Kidney tubule cell (primary cell): ENCODE data around the gene EYS.
A peak's percentile ranks its signal among the peaks of the same experiment; 100 is the strongest.
"Not testable (repeated sequence)": the region's sequence is repeated elsewhere in the genome, so short reads cannot be mapped to it uniquely, and the experiment has no call there.

Experiments used
- DNase-seq: peaks from one replicate; pipeline ENCODE4 v3.0.0-alpha.2; 2018; ENCODE audit warnings: low spot score

Gene EYS

DNA sequence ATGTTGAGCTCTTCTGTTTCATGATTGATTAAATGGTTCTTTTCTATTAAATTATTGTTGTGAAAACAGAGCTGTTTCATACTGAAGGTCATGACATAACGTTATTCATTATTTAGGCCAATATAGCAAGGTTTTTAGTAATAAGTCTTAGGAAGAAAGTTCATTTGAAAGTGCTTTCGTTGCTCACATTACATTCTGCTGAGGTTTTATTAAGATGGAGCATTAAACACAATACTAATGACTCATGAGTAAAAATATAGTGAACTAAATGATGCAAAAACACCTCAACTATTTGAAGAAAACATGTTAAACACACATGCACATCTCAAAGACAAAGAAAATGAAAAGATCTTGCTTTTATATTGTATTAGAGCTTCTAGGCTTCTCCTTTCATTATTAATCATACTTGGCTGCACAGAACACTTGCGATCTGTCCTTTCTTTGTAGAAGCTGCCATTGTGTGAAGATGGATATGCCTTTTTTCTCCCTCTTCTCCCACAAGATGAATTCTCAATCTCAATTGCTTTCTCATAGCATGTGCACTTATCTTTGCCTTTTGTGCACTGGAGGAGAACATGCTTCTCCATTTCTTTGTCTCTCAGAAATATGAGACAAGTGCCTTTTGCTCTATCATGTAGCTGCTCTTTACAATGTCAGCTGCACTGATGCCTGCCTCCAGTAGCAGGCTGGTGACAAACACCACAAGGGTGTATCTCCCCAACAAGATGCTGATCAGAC lies 1759.1 kb downstream of the EYS start:
- no peak for DNase-seq

DNA sequence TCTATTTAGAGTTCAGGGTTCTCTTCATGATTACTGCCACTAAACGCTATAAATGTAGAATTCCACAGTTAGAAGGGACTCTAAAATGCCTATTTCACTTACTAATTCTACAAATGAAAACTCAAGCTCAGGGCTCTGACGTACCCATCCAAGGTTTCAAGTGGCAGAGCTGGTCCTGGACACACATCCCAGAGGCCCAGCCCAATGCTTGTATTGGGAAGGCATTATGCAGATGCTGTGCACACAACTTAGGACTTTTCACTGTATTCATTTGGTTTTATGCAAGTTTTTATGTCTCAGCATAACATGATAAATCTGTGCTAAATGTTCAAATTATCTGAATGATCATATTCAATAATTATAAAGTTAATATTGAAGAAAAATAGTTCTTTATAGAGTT lies 1761.0 kb downstream of the EYS start:
- DNase-seq: no peak

- no peak for DNase-seq
Observed at GRCh38 chr6:63943826-63944225, 1763.2 kb downstream of the EYS start.

DNA sequence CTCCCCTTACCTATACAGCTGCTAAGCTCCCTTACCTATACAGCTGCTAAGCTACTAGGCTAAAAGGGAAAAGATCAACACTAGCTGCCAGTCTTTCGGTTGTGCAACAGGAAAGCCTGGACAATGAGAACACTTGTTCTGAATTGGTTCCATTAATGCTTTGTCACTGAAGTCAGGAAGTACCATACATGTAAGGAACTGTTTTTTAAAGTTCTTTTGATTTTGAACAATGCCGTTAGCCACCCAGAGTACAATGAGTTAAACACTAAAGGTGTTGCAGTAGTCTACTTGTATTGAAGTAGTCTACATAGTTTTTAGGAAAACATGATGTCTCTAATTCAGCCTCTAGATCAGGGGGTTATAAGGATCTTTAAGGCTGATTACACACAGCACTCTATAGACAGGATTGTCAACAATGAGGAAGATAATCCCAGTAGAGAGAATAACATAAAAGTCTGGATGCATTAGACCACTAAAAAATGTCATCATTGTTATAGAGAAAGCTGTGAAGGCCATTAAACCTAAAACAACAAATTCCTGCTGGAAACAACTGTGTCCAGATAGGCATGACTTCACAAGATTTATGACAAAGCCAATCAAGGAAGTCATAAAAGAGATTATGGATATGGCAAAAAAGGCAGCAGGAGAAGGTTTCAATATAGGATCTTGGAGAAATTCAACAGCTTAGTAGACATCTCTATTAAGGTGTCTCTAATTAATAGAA lies 1765.1 kb downstream of the EYS start:
- no peak for DNase-seq

DNA sequence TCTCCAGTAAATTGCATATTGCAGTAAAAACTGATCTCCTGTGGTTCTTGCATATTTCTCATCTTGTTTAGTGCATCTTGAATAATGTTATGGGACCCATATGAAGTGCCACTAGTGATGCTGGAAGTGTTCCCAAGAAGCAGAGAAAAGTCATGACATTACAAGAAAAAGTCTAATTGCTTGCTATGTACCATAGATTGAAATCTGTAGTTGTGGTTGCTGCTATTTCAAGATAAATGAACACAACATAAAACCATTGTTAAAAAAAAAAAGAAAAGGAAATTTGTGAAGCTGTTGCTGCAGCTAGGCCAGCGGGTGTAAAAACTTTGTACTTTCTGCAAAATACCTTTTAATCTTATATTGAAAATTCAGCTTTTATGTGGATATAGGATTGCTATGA lies 1767.0 kb downstream of the EYS start:
- no peak for DNase-seq

DNA sequence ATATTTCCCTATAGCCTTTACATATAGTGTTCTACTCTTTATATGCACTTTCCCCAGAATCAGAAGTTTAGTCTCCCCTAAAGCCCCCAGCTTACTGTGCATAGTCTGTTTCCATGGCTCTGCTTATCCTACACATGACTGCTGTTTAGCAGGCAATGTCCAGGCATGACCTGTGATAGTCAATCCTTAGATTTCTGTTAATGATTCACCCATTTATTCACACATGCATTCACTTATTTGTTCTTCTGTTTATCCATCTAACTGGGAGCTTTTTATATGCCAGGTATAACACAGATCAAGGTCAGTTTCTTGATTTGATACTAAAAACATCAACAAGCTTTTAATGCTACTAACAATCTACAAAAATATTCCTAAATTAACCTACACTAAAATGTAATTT lies 1770.6 kb downstream of the EYS start:
- DNase-seq: no peak

- DNase-seq: no peak
Observed at GRCh38 chr6:63935732-63936131, 1771.3 kb downstream of the EYS start.

DNA sequence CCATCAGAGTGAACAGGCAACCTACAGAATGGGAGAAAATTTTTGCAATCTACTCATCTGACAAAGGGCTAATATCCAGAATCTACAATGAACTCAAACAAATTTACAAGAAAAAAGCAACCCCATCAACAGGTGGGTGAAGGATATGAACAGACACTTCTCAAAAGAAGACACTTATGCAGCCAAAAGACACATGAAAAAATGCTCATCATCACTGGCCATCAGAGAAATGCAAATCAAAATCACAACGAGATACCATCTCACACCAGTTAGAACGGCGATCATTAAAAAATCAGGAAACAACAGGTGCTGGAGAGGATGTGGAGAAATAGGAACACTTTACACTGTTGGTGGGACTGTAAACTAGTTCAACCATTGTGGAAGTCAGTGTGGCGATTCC lies 1773.1 kb downstream of the EYS start:
- not testable (repeated sequence) for DNase-seq

DNA sequence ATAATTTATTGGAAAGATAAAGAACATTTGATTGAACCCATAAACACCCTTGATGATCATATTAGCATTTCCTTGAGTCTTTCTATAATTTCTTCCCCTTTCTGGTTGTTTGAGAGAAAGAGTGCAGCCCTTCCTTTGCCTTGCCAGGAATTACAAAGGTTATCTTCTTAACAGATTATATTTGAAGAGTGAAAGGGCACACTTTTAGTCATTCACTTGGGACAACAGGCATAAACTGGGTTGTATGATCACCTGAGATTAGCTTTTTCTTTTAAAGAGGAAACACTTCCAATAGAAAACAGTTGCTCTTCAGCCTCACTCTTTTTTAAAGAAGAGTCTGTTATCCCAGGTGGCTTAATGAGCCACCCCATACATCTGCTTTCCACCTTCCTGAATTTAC lies 1776.2 kb downstream of the EYS start:
- no peak for DNase-seq

DNA sequence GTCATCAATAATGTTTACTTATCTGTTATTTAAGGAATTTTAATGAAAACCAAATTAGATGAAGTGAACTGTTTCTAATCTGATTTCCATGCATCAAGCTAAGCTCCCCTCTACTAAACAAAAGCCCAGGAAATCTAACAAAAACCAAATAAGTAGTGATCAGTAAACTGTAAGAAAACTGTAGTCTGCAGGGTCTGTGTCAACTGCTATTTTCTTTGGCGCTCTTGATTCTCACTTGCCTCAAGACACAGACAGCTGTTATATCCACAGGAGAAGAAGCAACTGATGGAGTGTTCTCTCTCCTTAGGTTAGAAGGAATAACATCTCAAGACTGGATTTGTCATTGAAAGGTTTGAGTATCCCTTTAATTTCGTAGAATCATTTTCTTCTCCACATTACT lies 1777.9 kb downstream of the EYS start:
- no peak for DNase-seq

DNA sequence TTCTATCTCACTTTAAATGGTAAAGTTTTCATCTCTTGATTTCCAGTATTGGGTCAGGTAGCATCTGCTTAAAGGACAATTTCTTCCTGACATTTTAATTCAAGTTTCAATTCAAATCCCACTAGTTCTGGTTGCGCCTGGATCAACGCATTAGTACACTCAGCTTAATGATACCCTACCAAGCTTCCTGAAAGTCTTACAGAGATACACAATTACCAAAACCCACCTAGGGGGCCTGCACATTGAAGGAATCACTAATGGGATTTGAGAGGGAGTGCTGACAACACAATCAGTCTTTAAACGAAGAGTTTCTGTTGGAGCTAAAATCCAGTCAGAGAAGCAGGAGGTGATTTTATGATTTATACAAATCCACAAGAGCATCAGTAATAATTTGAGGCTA lies 1778.4 kb downstream of the EYS start:
- no peak for DNase-seq

DNA sequence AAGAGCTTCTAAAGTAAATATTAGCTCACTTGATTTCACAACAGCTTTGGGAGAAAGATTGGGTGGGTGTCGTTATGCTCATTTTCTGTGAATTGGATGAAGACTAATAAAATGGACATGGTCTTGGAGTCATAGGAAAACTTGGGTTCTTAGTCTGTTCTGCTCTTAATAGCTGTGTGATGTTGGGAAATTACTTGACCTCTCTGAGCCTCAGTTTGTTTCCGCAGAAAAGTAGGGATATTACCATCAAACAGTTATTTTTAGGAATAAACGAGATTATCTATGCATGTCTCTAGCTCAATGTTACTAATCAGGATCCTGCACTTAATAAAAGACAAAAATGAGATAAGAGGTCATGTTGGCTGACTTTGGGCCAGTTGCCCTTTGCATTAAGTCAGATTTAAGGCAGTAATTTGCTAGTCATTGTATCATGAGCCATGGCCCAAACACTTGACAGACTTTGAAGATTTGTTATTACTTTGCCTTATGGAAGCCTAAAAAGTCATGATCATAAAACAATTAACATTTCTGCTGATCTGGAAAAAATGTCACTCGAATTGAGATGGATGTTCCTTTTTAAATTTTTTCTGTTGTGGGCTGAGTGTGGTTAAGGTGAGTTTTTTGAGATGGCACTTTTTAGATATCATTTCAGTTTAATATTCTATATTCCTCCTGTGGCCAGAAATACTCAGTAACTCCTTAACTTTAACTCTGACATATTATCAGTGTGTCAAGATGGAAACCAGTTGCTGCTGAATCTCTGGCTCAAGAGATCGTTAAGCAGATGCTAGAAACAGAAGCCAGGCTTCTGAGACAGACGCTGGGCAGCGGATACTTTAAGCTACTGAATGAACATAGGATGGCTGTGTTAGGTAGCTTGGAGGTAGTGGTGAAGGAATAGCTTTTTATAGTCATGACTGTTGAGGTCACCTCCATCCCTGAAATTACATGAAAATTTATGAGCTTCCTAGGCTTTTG lies 1779.8 kb downstream of the EYS start:
- DNase-seq: no peak

DNA sequence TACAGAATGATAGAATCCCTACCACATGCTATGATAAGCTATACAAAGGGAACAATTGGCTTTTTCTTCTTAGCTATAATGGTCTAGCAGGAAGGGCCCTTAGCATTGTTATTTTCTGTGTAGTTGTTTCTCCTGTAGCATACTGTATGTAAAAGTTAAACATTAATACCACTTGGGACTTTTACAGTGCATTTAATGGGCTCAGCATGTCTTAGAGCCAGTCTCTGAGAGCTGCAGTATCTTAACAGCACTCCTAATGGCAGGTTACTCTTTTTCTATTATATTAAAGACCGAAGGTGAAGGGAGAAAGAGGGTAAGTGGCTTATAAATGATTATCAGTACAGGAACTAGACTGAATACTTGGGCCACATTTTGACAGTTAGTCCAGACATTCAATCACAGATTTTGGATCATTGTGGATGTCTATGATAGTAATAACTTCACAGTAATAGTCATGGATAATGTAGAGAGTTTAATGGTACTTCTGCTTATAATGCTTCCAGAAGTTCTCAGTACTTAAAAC lies 1780.7 kb downstream of the EYS start:
- DNase-seq: no peak

DNA sequence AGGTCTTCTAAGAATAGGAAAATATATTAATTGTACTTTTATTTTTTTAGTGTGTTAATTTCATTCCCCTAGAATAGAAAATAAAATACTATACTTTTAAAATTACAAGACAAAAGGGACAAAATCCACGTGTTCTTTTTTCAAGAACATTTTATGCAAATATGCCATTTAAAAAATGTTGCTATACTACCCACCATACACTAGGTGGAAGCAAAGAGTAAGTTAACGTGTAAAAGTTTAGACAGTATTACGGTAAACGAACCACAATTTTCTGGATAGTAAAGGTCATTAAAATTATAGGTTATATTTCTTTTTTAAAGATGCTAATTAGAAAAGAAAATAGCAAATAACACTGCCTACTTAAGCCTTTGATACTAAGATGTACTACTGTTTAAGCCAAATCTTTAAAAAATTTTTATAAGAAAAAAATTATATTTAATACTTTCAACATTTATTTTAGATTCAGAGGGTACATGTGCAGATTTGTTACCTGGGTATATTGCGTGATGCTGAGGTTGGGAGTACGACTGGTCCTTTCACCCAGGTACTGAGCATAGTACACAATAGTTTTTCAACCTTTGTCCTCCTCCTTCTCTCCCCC lies 1783.8 kb downstream of the EYS start:
- DNase-seq: peak; percentile 49

GRCh38 chr6:63919556-63920110 lies 1787.4 kb downstream of the EYS start:
- DNase-seq: no peak

- no peak for DNase-seq
Observed at GRCh38 chr6:63912887-63913286, 1794.1 kb downstream of the EYS start.

DNA sequence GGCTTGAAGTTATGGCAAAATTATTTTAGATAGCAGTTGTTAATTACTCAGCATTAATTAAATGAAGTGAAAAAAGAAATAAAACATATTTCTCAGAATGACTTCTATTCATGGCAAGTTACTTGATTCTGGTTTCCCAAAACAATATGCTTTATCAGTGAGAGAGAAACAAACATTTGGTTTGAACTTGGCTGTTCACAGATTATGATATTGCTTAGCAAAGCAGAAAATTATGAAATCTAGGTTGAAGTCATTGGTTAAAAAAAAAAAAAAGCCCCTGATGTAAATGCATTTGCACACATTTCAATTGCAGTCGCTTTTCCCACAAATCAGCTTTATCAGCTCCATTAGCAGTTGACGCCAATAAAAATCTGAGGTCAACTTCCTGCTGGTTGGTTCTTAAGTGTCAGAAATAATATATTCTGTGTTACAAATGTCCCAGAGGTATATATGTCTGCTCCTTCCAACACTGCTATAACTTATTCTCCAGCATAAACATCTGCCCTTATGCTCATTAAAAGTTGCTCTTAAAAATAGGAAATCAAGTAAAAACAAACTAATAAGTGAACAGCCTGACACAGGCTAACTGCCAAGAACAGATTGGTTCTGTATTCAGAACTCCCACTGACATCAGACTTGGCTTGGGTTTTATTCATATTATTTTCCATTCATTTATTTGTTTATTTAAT lies 1796.0 kb downstream of the EYS start:
- DNase-seq: no peak

DNA sequence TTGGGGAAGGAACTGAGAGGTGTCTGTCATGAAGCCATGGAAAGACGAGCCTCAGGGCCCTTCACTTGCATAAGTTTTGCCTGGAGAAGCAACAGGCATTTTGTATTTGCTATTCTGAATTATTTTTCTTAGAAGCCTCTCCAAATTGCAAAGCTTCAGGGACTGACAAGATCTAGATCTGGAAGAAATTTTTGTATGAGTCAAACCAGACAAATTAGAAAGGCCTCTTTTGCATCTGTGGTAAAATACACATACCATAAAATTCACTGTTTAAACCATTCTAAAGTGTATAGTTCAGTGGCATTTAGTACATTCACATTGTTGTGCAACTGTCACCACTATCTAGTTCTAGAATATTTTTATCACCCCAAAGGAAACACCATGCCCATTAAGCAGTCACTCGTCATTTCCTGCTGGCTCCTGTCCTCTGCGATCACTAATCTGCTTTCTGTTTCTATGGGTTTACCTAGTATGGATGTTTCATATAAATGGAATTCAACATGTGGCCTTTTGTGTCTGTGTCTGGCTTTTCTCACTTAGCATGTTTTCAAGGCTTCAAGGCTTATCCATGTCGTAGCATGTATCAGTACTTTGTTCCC lies 1802.3 kb downstream of the EYS start:
- peak; percentile 37 for DNase-seq

GRCh38 chr6:63899550-63899949 lies 1807.5 kb downstream of the EYS start:
- DNase-seq: no peak

GRCh38 chr6:63897952-63898351 lies 1809.1 kb downstream of the EYS start:
- no peak for DNase-seq

- no peak for DNase-seq
Observed at GRCh38 chr6:63897459-63897858, 1809.6 kb downstream of the EYS start.
